Amygdala (tissue), 56 donors: ENCODE data around the gene EHMT1.

Source experiments
- DNase-seq, 56 donors: peaks; one replicate each; lab custom pipeline; 2025; lab: John Stamatoyannopoulos, UW

The EHMT1 gene

DNA sequence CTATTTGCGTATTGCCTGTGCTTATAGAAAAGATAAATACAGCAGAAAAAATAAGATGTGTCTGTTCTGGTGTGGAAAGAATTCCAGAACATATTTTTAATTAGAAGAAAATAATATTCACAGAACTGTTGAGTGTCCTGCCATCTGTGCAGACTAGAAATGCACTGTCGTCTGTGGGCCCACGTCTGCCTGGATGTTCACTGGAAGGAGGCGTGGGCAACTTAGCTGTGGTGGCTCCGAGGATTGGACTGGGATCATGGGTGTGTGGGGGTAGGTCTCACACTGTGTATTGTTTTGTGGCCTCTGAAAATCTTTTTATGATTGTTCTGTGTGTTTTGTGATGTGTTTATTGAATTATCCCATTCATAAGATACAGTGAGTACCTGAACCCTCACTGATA is 132.8 kb downstream of the EHMT1 start:
- DNase-seq = peak in 2 of 56 donors; percentile 18 to 27

DNA sequence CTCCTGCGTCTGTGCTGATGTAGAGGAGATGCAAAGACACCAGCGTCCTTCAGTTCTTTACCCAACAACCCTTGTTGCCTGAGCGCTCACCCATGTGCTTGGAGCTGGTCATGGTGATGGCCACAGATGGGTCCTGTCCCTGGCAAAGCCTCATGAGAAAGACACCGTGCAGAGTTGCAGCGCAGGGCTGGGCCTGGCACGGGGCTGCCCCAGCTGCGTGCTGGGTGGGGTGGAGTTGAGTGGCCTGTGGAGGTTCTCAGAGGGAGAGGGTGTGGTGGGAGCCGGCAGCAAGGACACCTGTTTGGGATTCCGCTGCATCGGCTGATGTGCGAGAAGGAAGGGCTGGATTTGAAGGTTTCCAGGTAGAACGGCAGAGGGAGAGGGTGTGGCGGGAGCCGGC is 133.6 kb downstream of the EHMT1 start:
- DNase-seq = no peak

DNA sequence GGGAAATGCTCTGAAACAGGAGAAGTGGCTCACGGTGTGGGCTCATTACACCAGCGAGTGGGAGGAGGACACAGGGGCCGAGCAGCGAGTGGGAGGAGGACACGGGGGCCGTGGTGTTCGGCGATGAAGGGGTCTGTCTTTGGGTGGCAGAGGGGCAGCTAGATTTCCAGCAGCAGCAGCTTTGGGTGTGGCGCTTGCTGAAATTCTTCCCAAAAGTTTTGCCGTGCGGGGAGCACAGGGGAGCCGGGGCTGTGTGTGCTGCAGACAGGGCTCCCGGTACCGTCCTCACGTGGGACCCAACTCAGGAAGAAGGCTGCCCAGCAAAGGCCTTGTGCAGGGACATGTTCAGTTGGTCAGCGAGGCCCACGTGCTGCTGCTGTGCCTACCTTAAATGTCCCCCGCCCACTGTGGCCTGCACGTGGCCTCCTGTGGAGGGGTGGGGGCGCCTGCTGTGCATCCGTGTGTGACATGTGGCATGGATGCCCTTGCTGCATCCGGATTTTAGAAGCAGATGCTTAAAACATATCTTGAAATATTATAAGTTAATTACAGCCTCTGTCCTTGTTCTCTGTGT is 134.5 kb downstream of the EHMT1 start:
- no peak for DNase-seq

DNA sequence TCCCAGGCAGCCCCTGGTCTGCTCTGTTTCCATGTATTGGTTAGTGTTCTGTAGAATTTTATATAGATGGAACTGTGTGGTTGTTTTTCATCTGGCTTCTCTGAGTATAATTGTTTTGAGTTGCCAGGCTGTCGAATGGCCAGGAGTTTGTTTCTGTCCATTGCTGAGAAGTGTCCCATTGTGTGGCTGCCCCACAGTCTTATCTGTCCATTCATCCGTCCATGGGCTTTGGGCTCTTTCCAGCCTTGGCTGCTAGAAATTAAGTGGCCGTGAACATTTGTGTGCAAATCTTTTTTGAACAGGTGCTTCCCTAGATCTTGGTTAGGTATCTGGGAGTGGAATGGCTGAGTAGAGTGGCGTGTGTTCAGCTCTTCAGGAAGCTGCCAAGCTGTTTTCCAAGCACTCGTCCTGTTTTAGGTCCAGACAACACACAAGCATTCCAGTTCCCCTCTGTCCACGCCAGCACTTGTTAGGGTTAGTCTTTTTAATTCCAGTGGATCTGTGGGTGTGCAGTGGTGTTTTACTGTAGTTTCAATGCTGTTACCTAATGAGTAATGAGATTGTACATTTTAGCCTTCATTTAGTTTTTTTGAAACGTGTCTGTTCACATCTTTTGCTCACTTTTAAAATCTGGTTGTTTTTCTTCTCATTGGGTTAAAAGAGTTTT is 136.6 kb downstream of the EHMT1 start:
- DNase-seq = no peak

DNA sequence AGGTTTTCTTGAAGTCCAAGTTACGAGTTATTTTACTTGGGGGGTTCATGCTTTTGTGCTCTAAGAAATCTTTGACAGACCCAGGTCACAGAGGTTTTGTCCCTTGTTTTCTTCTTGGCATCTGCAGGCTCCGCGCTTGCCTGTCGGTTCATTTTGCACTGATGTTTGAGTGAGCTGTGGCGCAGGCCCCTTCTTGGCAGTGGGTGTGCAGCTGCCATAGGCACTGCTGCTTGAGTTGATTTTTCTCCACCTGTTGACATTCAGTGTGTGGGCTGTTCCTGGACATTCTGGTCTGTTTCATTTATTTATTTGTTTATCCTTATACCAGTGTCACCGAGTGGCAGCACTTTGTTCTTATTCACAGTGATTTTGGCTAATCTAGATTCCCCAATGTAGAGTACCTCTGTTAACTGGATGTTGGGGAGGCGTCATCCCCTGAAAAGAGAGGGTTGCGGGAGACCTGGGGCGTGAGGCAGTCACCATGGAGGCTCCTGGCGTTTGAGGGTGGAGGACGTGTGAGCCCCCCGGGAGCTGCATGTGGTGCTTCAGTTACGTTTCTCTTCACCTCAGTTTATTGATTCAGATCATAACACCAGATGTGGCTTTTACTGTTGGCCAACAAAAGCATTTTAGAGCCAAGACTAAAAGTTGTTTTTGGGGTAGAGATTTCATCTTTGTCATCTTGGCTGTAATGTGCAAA is 137.4 kb downstream of the EHMT1 start:
- no peak for DNase-seq

DNA sequence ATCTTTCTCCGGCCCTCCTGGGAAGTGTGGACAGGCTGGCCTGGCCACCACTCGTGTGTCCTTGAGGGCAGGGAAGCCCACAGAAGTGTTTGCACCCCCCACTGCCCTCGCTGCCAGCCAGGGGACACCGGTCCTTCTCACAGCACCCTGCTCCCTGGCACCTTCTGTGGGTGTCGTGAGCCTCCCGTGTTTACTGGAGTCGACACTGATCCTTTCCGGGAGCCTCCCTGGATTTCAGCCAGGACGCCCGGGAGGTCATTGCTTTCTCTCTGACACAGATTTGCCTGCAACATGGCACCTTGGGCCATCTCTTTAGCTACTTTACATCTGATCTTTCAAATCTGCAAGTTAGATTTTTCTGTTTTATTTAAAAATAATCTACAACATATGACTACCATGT is 138.3 kb downstream of the EHMT1 start:
- DNase-seq = no peak

DNA sequence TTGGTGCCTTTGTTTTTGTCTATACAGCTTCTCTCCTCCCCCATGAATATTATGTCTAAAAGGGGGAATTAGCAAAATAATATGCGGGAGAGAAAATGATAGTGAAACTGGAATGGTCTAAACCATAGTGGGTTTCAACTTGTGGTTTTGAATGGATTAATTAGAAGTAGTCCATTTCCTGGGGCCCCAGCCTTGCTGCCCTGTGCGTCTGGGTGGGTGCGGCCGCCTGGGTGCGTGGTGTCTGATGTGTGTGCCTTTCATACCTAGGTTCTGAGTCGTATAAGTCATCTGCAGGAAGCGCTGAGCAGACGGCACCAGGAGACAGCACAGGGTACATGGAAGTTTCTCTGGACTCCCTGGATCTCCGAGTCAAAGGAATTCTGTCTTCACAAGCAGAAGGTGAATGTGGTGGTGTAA is 138.8 kb downstream of the EHMT1 start:
- no peak for DNase-seq

DNA sequence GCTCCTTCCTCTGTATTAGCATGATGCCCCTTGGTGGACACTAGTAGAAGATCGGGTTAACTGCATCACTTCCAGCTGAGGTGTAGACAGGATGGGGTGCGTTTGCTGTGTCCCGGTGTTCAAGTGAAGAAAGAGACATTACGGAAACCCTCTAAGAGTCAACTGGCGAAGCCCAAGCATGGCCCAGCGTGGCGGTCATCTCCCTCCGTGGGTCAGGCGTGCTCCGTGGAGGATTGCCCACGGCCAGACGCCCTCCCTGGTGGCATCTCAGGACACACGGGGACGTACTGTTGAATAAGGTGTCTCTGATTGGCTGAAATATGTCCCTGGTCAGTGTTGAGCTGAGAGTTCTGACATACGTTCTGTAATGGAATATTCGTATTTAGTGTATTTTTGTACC is 139.3 kb downstream of the EHMT1 start:
- DNase-seq = no peak

DNA sequence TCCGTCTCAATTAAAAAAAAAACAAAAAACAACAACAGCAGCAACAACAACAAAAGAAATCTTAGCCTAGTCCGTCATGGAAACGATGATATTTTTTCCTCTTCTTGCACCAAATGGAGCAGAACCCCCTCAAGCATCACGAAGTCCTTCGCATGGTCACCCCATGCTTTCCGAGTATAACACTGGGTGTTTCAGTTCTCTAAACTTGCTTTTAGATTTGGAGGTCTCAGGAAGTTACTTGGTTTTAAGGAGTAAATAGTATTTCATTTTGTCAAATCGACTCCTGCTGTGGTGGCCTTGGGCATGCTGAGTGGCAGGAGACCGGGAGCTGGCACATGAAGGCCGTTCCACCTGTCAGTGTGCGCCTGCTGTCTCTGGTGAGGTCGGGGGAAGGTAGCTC is 140.3 kb downstream of the EHMT1 start:
- no peak for DNase-seq

DNA sequence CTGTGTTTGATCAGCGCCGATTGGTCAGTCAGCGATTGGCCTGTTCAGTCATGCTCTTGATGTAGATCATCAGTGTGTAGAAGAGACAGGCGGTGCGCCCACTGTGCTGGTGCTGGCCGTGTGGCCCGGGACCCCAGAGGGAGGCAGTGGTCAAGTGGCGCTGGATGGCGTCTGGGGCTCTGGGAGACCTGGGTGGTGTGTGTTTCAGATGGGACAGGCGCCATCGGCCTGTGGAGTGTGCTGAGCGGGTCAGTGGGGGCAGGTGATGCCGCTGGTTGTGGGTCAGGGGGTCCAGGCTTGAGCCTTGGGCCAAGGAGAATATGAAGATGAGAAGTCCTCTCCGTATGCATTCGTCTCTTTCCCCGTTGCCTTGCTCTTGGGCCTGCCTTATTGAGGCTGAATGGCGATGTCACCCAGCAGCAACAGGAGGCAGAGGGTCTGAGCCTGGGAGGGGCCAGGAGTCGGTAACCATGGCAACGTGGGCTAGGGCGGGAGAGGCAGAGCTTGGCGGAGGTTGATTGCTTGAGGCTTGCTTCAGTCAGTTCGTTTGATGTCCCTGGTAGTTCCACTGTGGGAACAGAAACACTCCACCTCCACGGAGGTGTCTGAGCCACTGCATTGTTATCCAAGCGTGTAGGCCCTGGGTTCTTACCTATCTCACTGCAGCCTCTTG is 141.0 kb downstream of the EHMT1 start:
- DNase-seq = no peak

DNA sequence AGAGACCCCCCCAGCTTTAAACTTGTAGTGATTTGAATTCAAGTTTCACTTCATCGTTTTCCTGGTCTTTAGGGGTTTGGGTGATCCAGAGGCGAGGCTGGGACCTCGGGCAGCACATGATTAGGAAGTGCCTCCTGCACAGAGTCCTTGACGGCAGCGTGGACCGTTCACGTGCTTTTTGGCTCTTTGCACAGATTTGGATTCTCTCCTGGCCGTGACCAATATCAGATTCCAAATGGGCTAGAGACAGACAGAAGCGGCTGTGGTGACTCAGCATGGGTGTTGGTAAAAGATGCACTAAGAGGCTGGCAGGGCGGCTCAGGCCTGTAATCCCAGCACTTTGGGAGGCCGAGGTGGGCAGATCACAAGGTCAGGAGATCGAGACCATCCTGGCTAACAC is 141.6 kb downstream of the EHMT1 start:
- DNase-seq = no peak

DNA sequence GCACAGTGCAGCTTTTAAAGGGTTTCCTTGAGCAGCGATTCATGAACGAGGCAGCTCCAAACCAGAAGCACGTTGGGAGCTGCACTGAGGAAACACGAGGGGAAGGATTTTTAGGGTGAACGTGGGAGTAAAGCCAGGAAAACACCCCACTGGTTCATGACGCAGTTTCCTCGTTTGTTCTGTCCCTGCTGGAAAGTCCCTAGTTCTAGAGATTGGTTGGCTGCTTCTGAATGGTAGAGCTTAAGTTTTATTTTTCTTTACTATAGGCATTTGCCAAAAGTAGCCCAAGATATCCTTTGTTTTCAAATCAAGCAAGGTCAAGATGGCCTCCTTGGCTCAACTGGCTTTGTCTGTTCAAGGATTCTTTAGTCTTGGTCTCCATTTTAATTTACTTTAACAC is 142.2 kb downstream of the EHMT1 start:
- no peak for DNase-seq

DNA sequence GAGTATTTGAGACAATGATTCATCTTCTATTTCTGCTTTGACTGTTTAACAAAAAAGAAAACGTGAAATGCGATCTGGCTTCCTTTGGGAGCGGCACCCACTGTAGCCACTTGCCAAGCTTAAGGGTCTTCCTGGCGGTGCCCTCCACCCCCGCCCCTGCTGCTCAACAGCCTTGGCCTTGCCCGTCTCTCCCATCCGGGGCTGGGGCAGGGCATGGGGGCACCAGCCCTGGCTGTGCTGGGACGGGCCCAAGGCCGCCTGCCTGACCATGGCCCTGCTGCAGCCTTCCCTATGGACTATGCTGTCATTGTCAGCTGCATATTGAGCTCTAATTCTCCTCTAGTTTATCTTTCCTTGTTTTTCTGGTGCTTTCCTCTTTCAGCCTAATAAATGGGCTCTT is 143.0 kb downstream of the EHMT1 start:
- DNase-seq = no peak

DNA sequence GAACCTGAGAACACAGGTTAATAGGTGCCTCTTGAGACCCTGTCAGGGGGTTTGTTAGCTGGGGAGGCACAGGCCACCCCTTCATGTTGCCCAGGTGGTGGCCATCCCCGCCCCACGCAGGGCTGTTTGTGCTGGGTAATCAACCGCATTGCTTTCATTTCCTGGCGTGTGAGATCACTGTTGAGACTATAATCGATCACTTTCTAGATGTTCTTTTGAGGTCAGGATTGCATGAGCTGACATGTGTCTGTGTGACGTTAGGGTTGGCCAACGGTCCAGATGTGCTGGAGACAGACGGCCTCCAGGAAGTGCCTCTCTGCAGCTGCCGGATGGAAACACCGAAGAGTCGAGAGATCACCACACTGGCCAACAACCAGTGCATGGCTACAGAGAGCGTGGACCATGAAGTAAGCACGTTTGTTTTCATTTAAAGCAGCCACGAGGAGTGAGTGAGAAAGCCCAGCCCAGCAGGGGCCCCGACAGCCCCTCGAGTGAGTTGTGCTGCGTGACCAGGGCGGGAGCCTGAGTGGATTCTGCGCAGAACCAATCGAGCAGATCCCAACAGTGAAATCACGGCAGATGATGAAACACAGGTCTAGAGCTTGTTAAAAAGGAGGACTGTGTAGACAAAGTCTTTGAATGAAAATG is 143.7 kb downstream of the EHMT1 start:
- no peak for DNase-seq

DNA sequence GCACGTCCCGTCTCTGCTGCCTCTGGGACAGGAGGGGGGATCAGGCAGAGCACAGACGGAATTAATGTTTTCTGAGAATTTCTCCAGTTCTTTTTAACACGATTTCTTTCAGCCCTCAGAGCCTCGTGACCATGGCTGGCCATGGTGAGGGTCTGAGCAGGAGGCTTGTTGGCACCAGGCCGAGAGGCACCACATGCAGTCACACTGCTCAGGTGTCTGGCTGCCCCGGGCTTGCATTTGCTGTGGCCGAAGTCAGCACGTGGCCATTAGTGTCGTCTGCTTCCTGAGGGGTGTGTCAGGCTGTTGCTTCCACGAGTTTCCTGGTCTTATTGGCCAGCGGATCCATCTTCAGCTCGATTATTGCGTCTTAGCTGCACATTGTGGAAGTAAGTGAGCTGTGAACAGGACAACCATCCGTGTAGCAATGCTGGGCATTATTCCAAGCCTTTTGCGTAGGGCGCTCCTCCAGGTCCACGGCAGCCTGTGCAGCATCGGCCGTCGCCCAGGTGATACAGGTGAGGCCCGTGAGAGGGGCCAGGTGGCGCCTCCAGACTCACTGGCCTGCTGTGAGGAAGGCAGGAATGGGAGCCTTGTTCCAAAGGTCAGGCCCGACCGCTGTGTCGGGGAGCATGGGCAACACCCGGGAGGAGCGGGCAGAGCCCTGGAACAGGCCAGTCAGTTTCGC is 144.6 kb downstream of the EHMT1 start:
- no peak for DNase-seq

DNA sequence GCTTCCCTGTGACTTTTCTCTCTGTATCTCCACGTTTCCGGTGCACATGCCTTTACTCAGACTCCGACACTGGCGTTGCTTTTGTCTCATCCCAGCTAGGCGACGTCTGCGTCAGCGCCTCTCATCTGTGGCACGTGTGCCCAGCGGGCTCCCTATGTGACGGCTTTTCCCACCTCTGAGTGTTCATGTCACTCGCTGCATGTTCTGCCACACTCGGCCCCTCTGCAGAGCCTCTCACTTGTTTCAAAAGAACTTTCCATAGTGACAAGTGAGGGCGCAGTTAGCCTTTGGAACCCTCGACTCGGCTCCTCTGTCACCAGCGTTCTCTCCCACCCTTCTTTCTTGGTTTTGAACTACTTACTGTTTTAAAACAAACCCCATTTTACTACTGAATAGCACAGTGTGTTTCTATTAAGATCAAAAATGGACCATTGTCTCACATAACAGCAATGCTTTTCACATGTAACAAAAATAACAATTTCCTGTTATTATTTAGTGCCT is 145.4 kb downstream of the EHMT1 start:
- DNase-seq = peak in 22 of 56 donors; percentile 18 to 72 (median 40)

DNA sequence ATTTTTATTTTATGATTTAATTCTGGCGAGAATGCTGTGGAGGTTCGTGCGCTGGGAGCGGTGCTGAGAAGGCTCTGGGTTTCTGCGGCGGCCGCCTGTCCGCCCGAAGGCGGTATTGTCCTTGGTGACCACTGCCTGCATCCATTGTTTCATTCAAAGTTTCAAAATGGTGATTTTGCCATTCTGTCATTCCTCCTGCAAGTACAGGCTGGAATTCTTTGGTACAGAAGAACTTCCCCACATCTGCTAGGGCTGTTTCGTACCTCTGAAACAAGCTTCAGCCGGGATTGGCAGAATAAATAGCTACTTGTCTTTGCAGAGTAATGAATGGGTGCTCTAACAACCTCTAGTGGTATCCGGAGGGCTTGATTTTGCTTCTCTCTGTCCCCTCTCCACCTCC is 146.2 kb downstream of the EHMT1 start:
- DNase-seq = peak in 3 of 56 donors; percentile 20 to 33 (median 28)

DNA sequence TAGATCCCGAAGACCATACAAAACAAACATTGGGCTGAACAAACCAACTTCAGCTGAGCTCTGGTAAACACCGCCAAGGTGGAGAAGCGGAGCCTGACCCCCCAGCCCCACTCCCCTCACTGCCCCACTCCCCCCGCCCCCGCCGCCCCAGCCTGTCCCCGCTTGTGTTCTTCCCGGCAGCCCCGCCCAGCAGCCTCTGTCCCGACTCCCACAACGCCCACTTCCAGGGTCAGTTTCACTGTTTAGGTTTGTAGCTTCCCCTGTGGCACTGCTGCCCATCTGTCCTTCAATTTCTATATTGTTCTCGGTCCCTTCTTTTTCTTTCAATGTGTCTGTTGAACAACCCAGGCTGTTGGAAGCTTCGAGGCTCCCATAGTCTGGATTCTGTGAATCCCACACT is 146.7 kb downstream of the EHMT1 start:
- no peak for DNase-seq

DNA sequence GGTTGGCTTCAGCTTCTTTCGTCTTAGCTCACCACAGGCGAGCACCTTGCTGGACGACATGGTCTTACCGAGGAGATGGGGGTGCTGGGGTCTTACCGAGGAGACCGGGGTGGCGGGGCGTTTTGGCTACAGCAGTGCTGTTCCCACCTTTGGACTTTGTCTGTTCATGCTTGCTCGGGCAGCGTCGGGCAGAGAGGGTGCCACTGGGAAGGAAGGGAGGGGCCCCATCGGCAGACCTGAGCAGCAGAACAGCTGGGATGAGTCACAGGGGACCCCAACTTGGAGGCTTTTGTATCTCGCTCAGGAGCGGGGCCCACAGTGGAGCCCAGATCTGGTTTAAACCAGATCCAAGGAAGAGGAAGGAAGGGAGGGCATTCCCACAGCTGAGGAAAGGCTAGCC is 152.8 kb downstream of the EHMT1 start:
- no peak for DNase-seq

DNA sequence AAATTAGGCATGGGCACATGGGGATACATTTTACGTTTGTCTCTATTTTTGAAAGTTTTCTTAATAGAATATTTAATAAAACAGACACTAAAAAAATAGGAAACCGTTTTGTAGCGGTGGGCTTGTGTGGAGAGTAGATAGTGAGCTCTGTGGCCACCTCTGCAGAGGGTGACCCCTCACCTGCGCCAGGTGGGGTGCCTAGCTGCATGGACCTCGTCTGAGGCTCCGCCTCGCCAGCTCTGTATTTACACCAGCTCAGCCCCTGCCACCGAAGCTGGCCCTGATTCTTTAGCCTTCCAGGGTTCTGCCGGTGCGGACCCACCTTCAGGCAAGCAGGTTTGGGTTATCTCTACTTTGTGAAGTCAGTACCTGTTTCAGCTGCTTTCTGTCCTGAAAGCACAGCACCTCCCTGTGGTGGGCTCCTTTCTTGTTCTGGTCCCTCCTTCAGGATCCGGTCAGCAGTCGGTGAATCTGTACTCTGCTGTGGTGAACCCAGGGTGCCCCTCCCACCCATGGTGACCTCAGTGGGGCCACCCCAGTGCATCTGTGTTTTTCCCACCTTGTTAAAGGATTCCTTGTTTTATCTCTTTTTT is 153.6 kb downstream of the EHMT1 start:
- DNase-seq = no peak
